GM12891 (cell line): Measurements from ENCODE around the gene ZNF691.

Experiments used
- POLR2A ChIP-seq: IDR thresholded peaks from 2 replicates; pipeline ENCODE4 v1.6.1; 2011; ENCODE audit warnings: low read depth, low read length, control low read depth
- POLR2AphosphoS5 ChIP-seq: IDR thresholded peaks from 2 replicates; pipeline ENCODE4 v1.6.1; 2011; ENCODE audit warnings: low read depth, low read length, control low read depth
- POU2F2 ChIP-seq: IDR thresholded peaks from 2 replicates; pipeline ENCODE4 v1.6.1; 2011; ENCODE audit warnings: low read depth, mild to moderate bottlenecking, control low read depth, low read length, moderate library complexity
- SPI1 ChIP-seq: IDR thresholded peaks from 2 replicates; pipeline ENCODE4 v1.6.1; 2011; ENCODE audit warnings: low read depth, low read length, control low read depth
- TAF1 ChIP-seq: IDR thresholded peaks from 2 replicates; pipeline ENCODE4 v1.6.1; 2011; ENCODE audit warnings: low read depth, low read length, control low read depth

DNA sequence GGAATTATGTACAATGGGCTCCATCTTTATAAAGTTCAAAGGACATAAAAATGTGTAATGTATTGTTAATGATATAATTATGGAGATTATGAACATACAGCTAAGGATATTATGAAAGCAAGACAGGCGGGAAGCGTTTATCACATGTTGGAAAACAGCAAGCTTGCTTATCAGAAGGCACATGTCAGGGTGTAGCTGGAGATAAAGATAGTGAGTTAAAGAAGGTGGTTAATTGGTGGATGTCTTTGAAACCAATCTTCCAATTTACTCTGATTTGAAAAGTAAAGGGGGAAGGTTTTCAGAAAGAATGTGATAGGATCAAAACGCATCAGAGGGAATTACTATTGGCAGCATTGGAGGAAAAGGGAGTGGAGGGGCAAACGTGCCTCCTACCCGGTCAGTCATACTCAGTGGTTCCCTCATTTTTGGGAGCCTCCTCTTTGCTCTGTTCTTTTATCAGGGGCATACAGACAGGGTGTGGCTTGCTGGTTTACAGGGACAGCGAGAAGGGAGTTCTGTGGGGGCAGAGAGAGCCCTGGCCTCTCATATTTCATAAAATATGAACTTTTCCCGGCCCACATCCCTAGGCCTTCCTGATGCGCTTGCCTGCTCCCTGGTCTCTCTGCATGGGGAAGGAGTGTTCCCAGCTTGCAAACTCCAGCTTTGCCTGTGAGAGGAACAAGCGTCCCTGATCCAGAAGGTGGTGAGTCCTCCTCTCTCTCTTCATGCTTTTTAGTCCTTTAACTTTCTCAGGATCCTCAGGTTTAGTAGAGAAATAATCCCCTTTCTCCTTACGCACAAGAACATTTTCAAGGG, 21.2 kb upstream of the ZNF691 start:
- TF ChIP-seq POLR2AphosphoS5 (no peak), TAF1 (no peak), POLR2A (no peak), POU2F2 (no peak), SPI1 (no peak)
